Fibroblast of the aortic adventitia (primary cell): ENCODE data around the gene RBPJ. TPM values are rescaled to one million over a fixed set of nuclear protein-coding genes. Genes with fewer than 3 reads are reported as not detected.
A peak's percentile ranks its signal among the peaks of the same experiment; 100 is the strongest.

Source experiments
- DNase-seq: peaks from one replicate; pipeline ENCODE4 v3.0.0-alpha.2; 2010; ENCODE audit warnings: low read depth
- H3K4me3 ChIP-seq: 2 replicates; pipeline ENCODE4 v1.5.1; 2011; ENCODE audit warnings: low read depth, mild to moderate bottlenecking, control low read depth, low read length, moderate library complexity
- total RNA-seq: library from RNA; depleted of rRNA; stranded (reverse); fragments of >200 nt; gene quantifications from 2 replicates; pipeline ENCODE4 v1.2.3, GENCODE V29; 2012; ENCODE audit warnings: low replicate concordance
- TF ChIP-seq, protein P1 (sequence below): IDR thresholded peaks from 2 replicates; pipeline ENCODE4 v1.5.1; 2011; ENCODE audit warnings: mild to moderate bottlenecking, low read length, control low read depth, inconsistent platforms; ENCODE audit not compliant: insufficient read depth

RBPJ gene
- total RNA-seq, 1 donor: 264 TPM

GRCh38 chr4:26459756-26460530, 139.1 kb downstream of the RBPJ start:
- TF ChIP-seq, protein P1, sequence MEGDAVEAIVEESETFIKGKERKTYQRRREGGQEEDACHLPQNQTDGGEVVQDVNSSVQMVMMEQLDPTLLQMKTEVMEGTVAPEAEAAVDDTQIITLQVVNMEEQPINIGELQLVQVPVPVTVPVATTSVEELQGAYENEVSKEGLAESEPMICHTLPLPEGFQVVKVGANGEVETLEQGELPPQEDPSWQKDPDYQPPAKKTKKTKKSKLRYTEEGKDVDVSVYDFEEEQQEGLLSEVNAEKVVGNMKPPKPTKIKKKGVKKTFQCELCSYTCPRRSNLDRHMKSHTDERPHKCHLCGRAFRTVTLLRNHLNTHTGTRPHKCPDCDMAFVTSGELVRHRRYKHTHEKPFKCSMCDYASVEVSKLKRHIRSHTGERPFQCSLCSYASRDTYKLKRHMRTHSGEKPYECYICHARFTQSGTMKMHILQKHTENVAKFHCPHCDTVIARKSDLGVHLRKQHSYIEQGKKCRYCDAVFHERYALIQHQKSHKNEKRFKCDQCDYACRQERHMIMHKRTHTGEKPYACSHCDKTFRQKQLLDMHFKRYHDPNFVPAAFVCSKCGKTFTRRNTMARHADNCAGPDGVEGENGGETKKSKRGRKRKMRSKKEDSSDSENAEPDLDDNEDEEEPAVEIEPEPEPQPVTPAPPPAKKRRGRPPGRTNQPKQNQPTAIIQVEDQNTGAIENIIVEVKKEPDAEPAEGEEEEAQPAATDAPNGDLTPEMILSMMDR: no peak
- peak; percentile 39 for DNase-seq
- H3K4me3 ChIP-seq: no peak overlapping the region

- no peak overlapping the region for H3K4me3 ChIP-seq
- TF ChIP-seq, protein P1: no peak
- peak; percentile 47 for DNase-seq
These were observed 142.1 kb downstream of the RBPJ start for GRCh38 chr4:26462874-26463273.

DNA sequence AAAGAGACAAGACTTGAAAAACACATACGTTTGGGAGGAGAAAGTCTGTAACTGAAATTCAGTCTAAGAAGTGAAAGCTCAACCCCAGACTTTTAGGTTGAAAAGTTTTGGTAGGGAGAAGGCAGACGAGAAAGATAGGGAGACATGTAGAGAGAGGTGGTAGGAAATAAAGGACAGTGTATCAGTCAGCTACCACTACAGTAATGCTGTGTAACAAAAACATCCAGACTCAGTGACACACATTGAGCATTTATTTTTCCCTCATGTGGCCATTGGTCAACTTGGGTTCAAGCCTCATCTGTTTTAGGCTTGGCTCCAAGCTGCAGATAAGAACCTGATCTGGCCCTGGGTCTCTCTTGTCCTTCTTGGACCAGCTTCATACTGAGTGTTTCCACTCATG, 142.6 kb downstream of the RBPJ start:
- TF ChIP-seq, protein P1: no peak
- no peak for DNase-seq
- no peak overlapping the region for H3K4me3 ChIP-seq

DNA sequence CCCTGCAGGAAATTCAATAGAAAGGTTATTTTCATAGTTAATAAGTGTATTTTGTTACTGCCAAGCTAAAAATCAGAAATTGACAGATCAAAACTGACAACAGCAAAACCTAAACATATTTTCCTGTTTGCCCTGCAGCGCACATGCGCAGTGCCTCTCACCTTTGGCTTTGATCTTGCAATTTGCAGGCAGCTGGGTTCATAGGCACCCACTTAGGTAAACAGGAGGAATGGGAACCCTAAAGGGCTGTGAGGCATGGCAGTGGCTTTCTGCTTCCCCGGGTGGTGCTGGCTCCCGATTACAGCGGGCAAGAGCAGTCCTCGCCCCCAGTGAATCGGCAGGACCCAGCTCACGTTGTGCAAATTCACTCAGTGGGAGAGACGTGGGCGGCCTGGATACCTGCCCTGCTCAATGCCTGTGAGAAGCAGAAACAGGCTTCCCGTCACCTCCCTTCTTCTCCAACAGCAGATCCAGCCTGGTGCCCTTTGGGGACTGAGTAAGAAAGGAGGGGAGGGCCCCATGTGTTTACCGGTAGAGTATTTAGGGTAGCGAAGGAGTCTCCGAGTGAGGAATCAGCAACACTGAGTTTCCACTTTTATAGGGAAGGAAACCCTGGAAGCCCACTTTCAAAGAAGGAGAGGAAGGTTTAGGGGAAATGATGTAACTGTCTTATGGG, 143.7 kb downstream of the RBPJ start:
- DNase-seq: no peak
- TF ChIP-seq, protein P1: no peak
- H3K4me3 ChIP-seq: no peak overlapping the region

DNA sequence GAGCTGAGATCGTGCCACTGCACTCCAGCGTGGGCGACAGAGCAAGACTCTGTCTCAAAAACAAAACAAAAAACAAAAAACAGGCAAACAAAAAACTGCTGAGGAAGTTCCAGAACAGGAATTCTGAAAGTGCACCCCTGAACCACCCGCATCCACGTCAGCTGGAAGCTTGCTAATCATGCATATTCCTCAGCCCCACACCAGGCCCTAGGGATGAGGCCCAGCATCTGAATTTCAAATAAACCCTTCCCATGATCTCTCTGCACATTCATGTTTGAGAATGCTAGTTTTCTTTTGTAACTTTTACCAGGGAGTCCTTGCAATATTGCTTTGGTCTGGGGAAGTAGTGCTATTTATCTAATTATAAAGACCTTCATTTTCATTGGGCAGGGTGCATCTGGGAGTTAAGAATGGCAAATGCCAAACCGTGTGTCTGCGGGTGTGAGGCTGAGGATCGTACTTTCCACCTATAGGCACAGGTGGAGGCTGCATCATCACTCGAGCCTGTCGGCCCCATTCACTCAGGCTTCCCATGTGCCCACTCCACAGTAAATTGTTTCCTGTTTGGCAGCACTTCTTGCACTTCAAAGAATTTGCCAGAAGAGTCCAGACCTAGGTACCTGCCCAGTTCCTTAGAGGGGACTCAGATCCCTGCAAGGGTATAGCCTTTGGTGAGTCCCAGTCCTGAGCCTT, 145.9 kb downstream of the RBPJ start:
- no peak overlapping the region for H3K4me3 ChIP-seq
- TF ChIP-seq, protein P1: no peak
- DNase-seq: no peak

DNA sequence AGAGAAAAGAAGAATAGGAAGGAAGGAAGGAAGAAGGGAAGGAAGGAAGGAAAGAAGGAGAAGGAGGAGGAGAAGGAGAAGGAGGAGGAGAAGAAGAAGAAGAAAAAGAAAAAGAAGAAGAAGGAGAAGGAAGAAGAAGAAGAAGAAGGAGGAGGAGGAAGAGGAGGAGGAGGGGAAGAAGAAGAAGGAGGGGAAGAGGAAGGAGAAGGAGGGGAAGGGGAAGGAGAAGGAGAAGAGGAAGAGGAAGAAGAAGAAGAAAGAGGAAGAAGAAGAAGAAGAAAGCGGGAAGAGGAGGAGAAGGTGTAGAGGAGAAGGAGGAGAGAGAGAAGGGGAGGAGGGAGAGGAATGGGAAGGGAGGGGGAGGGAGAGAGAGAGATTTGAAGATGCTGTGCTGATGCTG, 146.9 kb downstream of the RBPJ start:
- H3K4me3 ChIP-seq: no peak overlapping the region
- DNase-seq: no peak
- TF ChIP-seq, protein P1: no peak
